HG03521 (cell line): ENCODE results near the gene KIAA0825.
"Not testable (repeated sequence)": the region's sequence is repeated elsewhere in the genome, so short reads cannot be mapped to it uniquely, and the experiment has no call there.

Experiments
- ATAC-seq: cut with Tn5 transposase; IDR thresholded peaks from one replicate; pipeline ENCODE4 v1.9.1; 2021; ENCODE audit warnings: mild to moderate bottlenecking, moderate library complexity; ENCODE audit not compliant: unreplicated experiment

Gene KIAA0825

GRCh38 chr5:94197970-94198369 is 420.4 kb downstream of the KIAA0825 start:
- no peak for ATAC-seq

GRCh38 chr5:94196953-94197352 is 421.5 kb downstream of the KIAA0825 start:
- ATAC-seq, result no peak

GRCh38 chr5:94192658-94193391 is 425.6 kb downstream of the KIAA0825 start:
- ATAC-seq, result no peak

GRCh38 chr5:94191604-94192003 is 426.8 kb downstream of the KIAA0825 start:
- no peak for ATAC-seq

- no peak for ATAC-seq
These were observed 429.7 kb downstream of the KIAA0825 start for GRCh38 chr5:94188725-94189124.

GRCh38 chr5:94184870-94185269 is 433.5 kb downstream of the KIAA0825 start:
- ATAC-seq, result no peak

- ATAC-seq, result no peak
These were observed 436.5 kb downstream of the KIAA0825 start for GRCh38 chr5:94181895-94182294.

GRCh38 chr5:94180761-94181160 is 437.6 kb downstream of the KIAA0825 start:
- ATAC-seq, result no peak

- ATAC-seq, result no peak
These were observed 442.5 kb downstream of the KIAA0825 start for GRCh38 chr5:94175912-94176311.

GRCh38 chr5:94174748-94175411 is 443.5 kb downstream of the KIAA0825 start:
- ATAC-seq, result no peak

- no peak for ATAC-seq
These were observed 445.3 kb downstream of the KIAA0825 start for GRCh38 chr5:94173100-94173499.

GRCh38 chr5:94171070-94171469 is 447.3 kb downstream of the KIAA0825 start:
- ATAC-seq, result not testable (repeated sequence)

GRCh38 chr5:94170158-94170557 is 448.2 kb downstream of the KIAA0825 start:
- ATAC-seq, result peak; percentile 86

GRCh38 chr5:94168151-94168550 is 450.3 kb downstream of the KIAA0825 start:
- ATAC-seq, result no peak

GRCh38 chr5:94161801-94162200 is 456.6 kb downstream of the KIAA0825 start:
- ATAC-seq, result no peak

- ATAC-seq, result no peak
These were observed 459.3 kb downstream of the KIAA0825 start for GRCh38 chr5:94159144-94159543.

GRCh38 chr5:94157704-94158539 is 460.5 kb downstream of the KIAA0825 start:
- no peak for ATAC-seq

GRCh38 chr5:94154672-94155071 is 463.7 kb downstream of the KIAA0825 start:
- ATAC-seq, result no peak

GRCh38 chr5:94153736-94154450 is 464.5 kb downstream of the KIAA0825 start:
- no peak for ATAC-seq

- not testable (repeated sequence) for ATAC-seq
These were observed 474.8 kb downstream of the KIAA0825 start for GRCh38 chr5:94143621-94144020.

- ATAC-seq, result no peak
These were observed 478.1 kb downstream of the KIAA0825 start for GRCh38 chr5:94140300-94140699.
